Measurements from ENCODE around the gene MUS81. TPM values are rescaled to one million over a fixed set of nuclear protein-coding genes. Genes with fewer than 3 reads are reported as not detected.

The MUS81 gene
- total and polyA plus RNA-seq, 2 of the 13 experiments (the other 11 are each of a cell fraction or from before 2014, with no cell fraction given) = 25.6 to 30.2 TPM

- H3K9me3 ChIP-seq (ENCODE audit: low read length) = no peaks in the 10 kb centered on the region
- H3K27ac ChIP-seq (ENCODE audit: extremely low read length, insufficient read depth, low read length) = peak within 1 kb of the TSS; percentile 38
- ATAC-seq (peak; percentile 4), DNase-seq (ENCODE audit: low spot score) (no peak), FAIRE-seq (no peak)
- peak; percentile 44; the same call in 1 of the 2 replicates for TF ChIP-seq ZFX (CRISPR knock-in tag; IDR thresholded peaks at IDR 0.05; ENCODE audit: low read depth)
- TF ChIP-seq PHF8 (CRISPR knock-in tag; IDR thresholded peaks at IDR 0.05) = peak; percentile 33; the same call in 1 of the 2 replicates
- TF ChIP-seq UBTF (CRISPR knock-in tag; IDR thresholded peaks at IDR 0.05) = 0 out of 2 replicates have a peak, but pooled peaks have one; percentile 2
- TF ChIP-seq AHDC1 (CRISPR knock-in tag; IDR thresholded peaks at IDR 0.05; ENCODE audit: borderline replicate concordance) = 0 out of 2 replicates have a peak, but pooled peaks have one; percentile 30
- 0 out of 2 replicates have a peak, but pooled peaks have one; percentile 29 for TF ChIP-seq ZNF790 (CRISPR knock-in tag; IDR thresholded peaks at IDR 0.05; ENCODE audit: borderline replicate concordance)
- TF ChIP-seq ZNF777 (CRISPR knock-in tag; IDR thresholded peaks at IDR 0.05) = peak; percentile 32; the same call in 1 of the 2 replicates
- TF ChIP-seq ZNF558 (CRISPR knock-in tag; IDR thresholded peaks at IDR 0.05; ENCODE audit: borderline replicate concordance) = no peak
- TF ChIP-seq POLR2A (IDR thresholded peaks at IDR 0.05; ENCODE audit: insufficient read depth in 1 of 2, low read depth in 2 of 2, low read length in 2 of 2) = 0 out of 4 replicates have a peak, but pooled peaks of 1 of the 2 experiments have one; percentile 37
- no peak for TF ChIP-seq ZNF253 (CRISPR knock-in tag; IDR thresholded peaks at IDR 0.05; ENCODE audit: borderline replicate concordance)
- TF ChIP-seq ZFY (CRISPR knock-in tag; IDR thresholded peaks at IDR 0.05) = peak; percentile 47
- 0 out of 2 replicates have a peak, but pooled peaks have one; percentile 2 for TF ChIP-seq SAFB2 (CRISPR knock-in tag; IDR thresholded peaks at IDR 0.05; ENCODE audit: borderline replicate concordance, low read depth)
- no peak for TF ChIP-seq ZNF776 (CRISPR knock-in tag; IDR thresholded peaks at IDR 0.05)
- H2AFZ ChIP-seq (ENCODE audit: low read length) = no peak within 1 kb of the TSS
- POLR2A ChIA-PET = interaction anchor here (1.4 to 8.9 kb wide), 5 partner anchors 13 to 21 kb away, joined by 3 to 81 read pairs (median 6); partner anchors contain the start of genes CCDC85B, CFL1, FIBP and MUS81
- H4K20me1 ChIP-seq (ENCODE audit: insufficient read depth, low read length) = no peaks in the 10 kb centered on the region
- no peaks in the 10 kb centered on the region for H3K79me2 ChIP-seq (ENCODE audit: insufficient read depth, low read length)
- CTCF ChIA-PET (ENCODE audit: low intra/inter-chr PET ratio, low total read pairs) = interaction anchor here (1.2 to 1.4 kb wide), 2 partner anchors 12 to 116 kb away, joined by 3 to 9 read pairs; no protein-coding TSS in a partner anchor
- H3K9ac ChIP-seq (ENCODE audit: insufficient read depth, low read depth, low read length) = peak within 1 kb of the TSS; percentile 69
- H3K36me3 ChIP-seq (replicated peaks in 1 of 2; ENCODE audit: control insufficient read depth in 1 of 2, insufficient read depth in 2 of 2, low read length in 2 of 2) = peaks cover 0 to 8% of the 10 kb centered on the region in 2 experiments; a peak in 1 of 5 replicates
- no peaks in the 10 kb centered on the region; a peak in 1 of 5 replicates for H3K27me3 ChIP-seq (ENCODE audit: control insufficient read depth in 1 of 2, insufficient read depth in 2 of 2, low read length in 2 of 2)
- BruUV-seq (replicated peaks) = no TSS peak
- H3K4me2 ChIP-seq (ENCODE audit: low read depth, low read length) = peak within 1 kb of the TSS; percentile 78
- 69% methylated on average over 44 of the region's 69 CpGs for WGBS (ENCODE audit: low lambda C conversion rate)
- intact Hi-C loops (cut with micrococcal nuclease; ENCODE audit: unreplicated experiment) (no loop called here), in situ Hi-C loops (cut with HindIII; ENCODE audit: extremely low pct_ligation_motif_present, low pct_unique_long_range_greater_than_20kb) (no loop called here)
- peaks cover 32% of the 10 kb centered on the region for H3K4me1 ChIP-seq (ENCODE audit: insufficient read depth, low read length)
- H3K4me3 ChIP-seq (replicated peaks in 1 of 3; ENCODE audit: insufficient read depth in 1 of 3, low read depth in 2 of 3, low read length in 3 of 3) = peak within 1 kb of the TSS; percentile 58 to 73 (median 63); a peak in 5 of 6 replicates
These were observed 12.5 kb downstream of the MUS81 start, which contains the start of gene EFEMP2 for GRCh38 chr11:65872586-65873317. TSS of gene EFEMP2 (minus strand) at chr11:65872800. CDS start at chr11:65872354, 446 bp downstream.

Data from HepG2 (cell line).